HepG2 (cell line): ENCODE data around the gene SMYD1. TPM values are rescaled to one million over a fixed set of nuclear protein-coding genes. Genes with fewer than 3 reads are reported as not detected.
A peak's percentile ranks its signal among the peaks of the same experiment; 100 is the strongest.

ENCODE experiments used
- DNMT1 ChIP-seq: sonication (generic); formaldehyde crosslinking; IDR thresholded peaks from 2 replicates; pipeline ENCODE4 v1.5.1; 2020; ENCODE audit warnings: mild to moderate bottlenecking, missing genetic modification reagents
- FOSL2 ChIP-seq: sonication (generic); formaldehyde crosslinking; IDR thresholded peaks from 2 replicates; pipeline ENCODE4 v1.4.0; 2020; ENCODE audit warnings: missing genetic modification reagents
- HDAC1 ChIP-seq: sonication (generic); formaldehyde crosslinking; IDR thresholded peaks from 2 replicates; pipeline ENCODE4 v1.5.1; 2020; ENCODE audit warnings: mild to moderate bottlenecking, missing genetic modification reagents
- KLF12 ChIP-seq: sonication (generic); formaldehyde crosslinking; IDR thresholded peaks from 2 replicates; pipeline ENCODE4 v1.4.0; 2020; ENCODE audit warnings: missing genetic modification reagents, borderline replicate concordance
- LCORL ChIP-seq, 2 experiments: fragments of 450-650 bp in 1 of 2; sonication (generic) in 1 of 2; formaldehyde crosslinking in 1 of 2; IDR thresholded peaks; 2 replicates each; pipeline versions ENCODE4 v1.5.0 to v1.6.1; 2017 to 2020; ENCODE audit warnings: antibody characterized with exemption in 1 of 2, missing genetic modification reagents in 1 of 2
- MTF2 ChIP-seq: sonication (generic); formaldehyde crosslinking; IDR thresholded peaks from 2 replicates; pipeline ENCODE4 v1.5.0; 2020; ENCODE audit warnings: missing genetic modification reagents, borderline replicate concordance
- SAFB2 ChIP-seq: sonication (generic); formaldehyde crosslinking; IDR thresholded peaks from 2 replicates; pipeline ENCODE4 v1.5.1; 2020; ENCODE audit warnings: missing genetic modification reagents, low read depth, mild to moderate bottlenecking, borderline replicate concordance
- SMC3 ChIP-seq: IDR thresholded peaks from 2 replicates; pipeline ENCODE4 v1.6.1; 2011; ENCODE audit warnings: low read length, improper control_type of control experiment
- YEATS4 ChIP-seq: sonication (generic); formaldehyde crosslinking; IDR thresholded peaks from 2 replicates; pipeline ENCODE4 v1.4.0; 2020; ENCODE audit warnings: missing genetic modification reagents, borderline replicate concordance
- ZNF101 ChIP-seq: sonication (generic); formaldehyde crosslinking; IDR thresholded peaks from 2 replicates; pipeline ENCODE4 v1.4.0; 2020; ENCODE audit warnings: mild to moderate bottlenecking, low read depth, missing genetic modification reagents, borderline replicate concordance
- ZNF253 ChIP-seq: sonication (generic); formaldehyde crosslinking; IDR thresholded peaks from 2 replicates; pipeline ENCODE4 v1.8.0; 2022; ENCODE audit warnings: mild to moderate bottlenecking, missing genetic modification reagents, borderline replicate concordance
- ZNF614 ChIP-seq: IDR thresholded peaks from 2 replicates; pipeline ENCODE4 v1.6.1; 2018; ENCODE audit warnings: missing biosample characterization, missing genetic modification reagents, inconsistent platforms, borderline replicate concordance
- ZNF660 ChIP-seq: sonication (generic); formaldehyde crosslinking; IDR thresholded peaks from 2 replicates; pipeline ENCODE4 v1.5.1; 2020; ENCODE audit warnings: mild to moderate bottlenecking, low read depth, missing genetic modification reagents, borderline replicate concordance
- ZNF766 ChIP-seq: sonication (generic); formaldehyde crosslinking; IDR thresholded peaks from 2 replicates; pipeline ENCODE4 v1.5.0; 2020; ENCODE audit warnings: missing genetic modification reagents, borderline replicate concordance
- polyA plus RNA-seq, 8 experiments: library from polyadenylated mRNA; depleted of rRNA in 3 of 8; stranded (reverse) in 7 of 8; unstranded in 1 of 8; fragments of >200 nt; fragmentation: Illumina TruSeq in 4 of 8; extraction: Trizol in 4 of 8; gene quantifications; 2 replicates each; pipeline versions ENCODE4 v1.2.1 to v1.2.3, GENCODE V29; 2011 to 2016; ENCODE audit warnings: low read depth in 4 of 8, missing spikeins in 1 of 8, mixed read lengths in 1 of 8; ENCODE audit not compliant: insufficient read depth in 1 of 8
- total RNA-seq, 5 experiments: library from RNA; depleted of rRNA; stranded (reverse); fragments of >200 nt; fragmentation: Illumina TruSeq; extraction: Trizol; gene quantifications; 2 replicates each; pipeline ENCODE4 v1.2.3, GENCODE V29; 2016; ENCODE audit warnings: low read depth in 1 of 5
- TF ChIP-seq, protein P1 (sequence below): sonication (generic); formaldehyde crosslinking; IDR thresholded peaks from 2 replicates; pipeline ENCODE4 v1.4.0; 2020; ENCODE audit warnings: mild to moderate bottlenecking, missing genetic modification reagents
- TF ChIP-seq, protein P2 (sequence below): sonication (generic); formaldehyde crosslinking; IDR thresholded peaks from 2 replicates; pipeline ENCODE4 v1.5.0; 2020; ENCODE audit warnings: mild to moderate bottlenecking, missing genetic modification reagents

The SMYD1 gene
- total and polyA plus RNA-seq, 2 of the 13 experiments (the other 11 are each of a cell fraction or from before 2014, with no cell fraction given), result not detected

GRCh38 chr2:88055371-88056128 lies 12.1 kb upstream of the SMYD1 start, which contains the start of gene KRCC1 (continued):
- TF ChIP-seq, protein P1, sequence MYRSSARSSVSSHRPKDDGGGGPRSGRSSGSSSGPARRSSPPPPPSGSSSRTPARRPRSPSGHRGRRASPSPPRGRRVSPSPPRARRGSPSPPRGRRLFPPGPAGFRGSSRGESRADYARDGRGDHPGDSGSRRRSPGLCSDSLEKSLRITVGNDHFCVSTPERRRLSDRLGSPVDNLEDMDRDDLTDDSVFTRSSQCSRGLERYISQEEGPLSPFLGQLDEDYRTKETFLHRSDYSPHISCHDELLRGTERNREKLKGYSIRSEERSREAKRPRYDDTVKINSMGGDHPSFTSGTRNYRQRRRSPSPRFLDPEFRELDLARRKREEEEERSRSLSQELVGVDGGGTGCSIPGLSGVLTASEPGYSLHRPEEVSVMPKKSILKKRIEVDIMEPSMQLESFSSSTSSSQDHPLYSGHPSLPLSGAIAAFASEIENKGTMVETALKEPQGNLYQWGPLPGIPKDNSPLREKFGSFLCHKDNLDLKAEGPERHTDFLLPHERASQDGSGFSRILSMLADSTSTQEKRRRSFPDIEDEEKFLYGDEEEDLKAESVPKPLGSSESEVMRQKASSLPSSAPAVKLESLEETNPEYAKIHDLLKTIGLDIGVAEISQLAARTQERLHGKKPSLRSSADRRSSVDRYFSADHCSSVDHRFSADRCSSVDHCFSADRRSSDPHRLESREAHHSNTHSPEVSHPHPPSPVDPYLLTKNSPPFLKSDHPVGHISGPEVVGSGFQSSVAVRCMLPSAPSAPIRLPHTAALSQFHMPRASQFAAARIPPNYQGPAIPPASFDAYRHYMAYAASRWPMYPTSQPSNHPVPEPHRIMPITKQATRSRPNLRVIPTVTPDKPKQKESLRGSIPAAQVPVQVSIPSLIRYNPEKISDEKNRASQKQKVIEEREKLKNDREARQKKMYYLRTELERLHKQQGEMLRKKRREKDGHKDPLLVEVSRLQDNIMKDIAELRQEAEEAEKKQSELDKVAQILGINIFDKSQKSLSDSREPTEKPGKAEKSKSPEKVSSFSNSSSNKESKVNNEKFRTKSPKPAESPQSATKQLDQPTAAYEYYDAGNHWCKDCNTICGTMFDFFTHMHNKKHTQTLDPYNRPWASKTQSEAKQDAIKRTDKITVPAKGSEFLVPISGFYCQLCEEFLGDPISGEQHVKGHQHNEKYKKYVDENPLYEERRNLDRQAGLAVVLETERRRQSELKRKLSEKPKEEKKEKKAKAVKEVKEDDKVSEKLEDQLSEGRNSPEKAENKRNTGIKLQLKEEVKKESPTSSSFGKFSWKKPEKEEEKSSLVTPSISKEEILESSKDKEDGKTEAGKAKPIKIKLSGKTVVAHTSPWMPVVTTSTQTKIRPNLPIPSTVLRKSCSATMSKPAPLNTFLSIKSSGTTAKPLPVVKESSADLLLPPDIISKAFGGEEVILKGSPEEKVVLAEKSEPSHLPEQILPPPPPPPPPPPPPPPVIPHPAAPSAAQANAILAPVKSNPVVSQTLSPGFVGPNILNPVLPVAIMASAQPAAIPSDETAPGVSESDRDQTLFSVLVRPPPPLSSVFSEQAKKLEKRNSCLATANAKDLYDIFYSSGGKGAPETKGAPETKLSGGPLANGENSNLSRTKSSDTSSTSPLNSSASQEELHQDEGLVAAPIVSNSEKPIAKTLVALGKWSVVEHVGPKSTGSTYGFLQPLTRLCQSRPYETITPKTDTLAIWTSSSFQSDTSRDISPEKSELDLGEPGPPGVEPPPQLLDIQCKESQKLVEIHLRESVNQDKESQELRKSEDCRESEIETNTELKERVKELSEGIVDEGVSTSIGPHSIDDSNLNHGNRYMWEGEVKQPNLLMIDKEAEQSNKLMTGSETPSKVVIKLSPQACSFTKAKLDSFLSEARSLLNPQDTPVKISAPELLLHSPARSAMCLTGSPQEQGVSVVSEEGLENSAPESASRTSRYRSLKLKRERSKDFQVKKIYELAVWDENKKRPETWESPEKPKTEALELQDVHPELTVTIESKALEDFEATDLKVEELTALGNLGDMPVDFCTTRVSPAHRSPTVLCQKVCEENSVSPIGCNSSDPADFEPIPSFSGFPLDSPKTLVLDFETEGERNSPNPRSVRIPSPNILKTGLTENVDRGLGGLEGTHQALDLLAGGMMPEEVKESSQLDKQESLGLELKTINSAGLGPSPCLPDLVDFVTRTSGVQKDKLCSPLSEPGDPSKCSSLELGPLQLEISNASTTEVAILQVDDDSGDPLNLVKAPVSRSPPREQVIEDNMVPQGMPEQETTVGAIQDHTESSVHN (CRISPR knock-in tag), result no peak
- TF ChIP-seq LCORL (IDR thresholded peaks at IDR 0.05) (no peak), LCORL (CRISPR knock-in tag; IDR thresholded peaks at IDR 0.05) (peak; percentile 31; the same call in 1 of the 2 replicates), ZNF614 (CRISPR knock-in tag) (peak; percentile 32; the same call in 1 of the 2 replicates), ZNF101 (CRISPR knock-in tag) (peak; percentile 83; the same call in 1 of the 2 replicates), HDAC1 (CRISPR knock-in tag) (peak; percentile 81), ZNF766 (CRISPR knock-in tag) (peak; percentile 47; the same call in 1 of the 2 replicates), ZNF660 (CRISPR knock-in tag) (0 out of 2 replicates have a peak, but pooled peaks have one; percentile 22), ZNF253 (CRISPR knock-in tag) (no peak), YEATS4 (CRISPR knock-in tag) (peak; percentile 88), MTF2 (CRISPR knock-in tag) (no peak), FOSL2 (CRISPR knock-in tag) (peak; percentile 54), SAFB2 (CRISPR knock-in tag) (peak; percentile 87), SMC3 (no peak), DNMT1 (peak; percentile 88; the same call in 1 of the 2 replicates), KLF12 (CRISPR knock-in tag) (peak; percentile 65; the same call in 1 of the 2 replicates)
- TF ChIP-seq, protein P2, sequence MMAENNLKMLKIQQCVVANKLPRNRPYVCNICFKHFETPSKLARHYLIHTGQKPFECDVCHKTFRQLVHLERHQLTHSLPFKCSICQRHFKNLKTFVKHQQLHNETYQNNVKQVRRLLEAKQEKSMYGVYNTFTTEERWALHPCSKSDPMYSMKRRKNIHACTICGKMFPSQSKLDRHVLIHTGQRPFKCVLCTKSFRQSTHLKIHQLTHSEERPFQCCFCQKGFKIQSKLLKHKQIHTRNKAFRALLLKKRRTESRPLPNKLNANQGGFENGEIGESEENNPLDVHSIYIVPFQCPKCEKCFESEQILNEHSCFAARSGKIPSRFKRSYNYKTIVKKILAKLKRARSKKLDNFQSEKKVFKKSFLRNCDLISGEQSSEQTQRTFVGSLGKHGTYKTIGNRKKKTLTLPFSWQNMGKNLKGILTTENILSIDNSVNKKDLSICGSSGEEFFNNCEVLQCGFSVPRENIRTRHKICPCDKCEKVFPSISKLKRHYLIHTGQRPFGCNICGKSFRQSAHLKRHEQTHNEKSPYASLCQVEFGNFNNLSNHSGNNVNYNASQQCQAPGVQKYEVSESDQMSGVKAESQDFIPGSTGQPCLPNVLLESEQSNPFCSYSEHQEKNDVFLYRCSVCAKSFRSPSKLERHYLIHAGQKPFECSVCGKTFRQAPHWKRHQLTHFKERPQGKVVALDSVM (CRISPR knock-in tag), result no peak
